Fibroblast of lung (primary cell): ENCODE results near the gene ATP10A.

Experiments used
- CTCF ChIP-seq, 2 donors: IDR thresholded peaks in 1 of 2; conservative IDR thresholded peaks in 1 of 2; 1 replicate in 1 of 2; 2 replicates in 1 of 2; pipeline ENCODE4 v1.5.1; 2011 to 2012; ENCODE audit warnings: low read length in 2 of 2, control low read depth in 1 of 2, inconsistent platforms in 1 of 2, low read depth in 1 of 2, mild to moderate bottlenecking in 1 of 2
- EZH2 ChIP-seq: IDR thresholded peaks from 2 replicates; pipeline ENCODE4 v1.5.1; 2012; ENCODE audit warnings: low read length, control low read depth, mild to moderate bottlenecking; ENCODE audit errors: missing control alignments

- TF ChIP-seq EZH2 (no peak), CTCF (conservative IDR thresholded peaks at IDR 0.05 in 1 of 2, IDR thresholded peaks at IDR 0.05 in 1 of 2; ENCODE audit: low read depth in 1 of 2, low read length in 2 of 2) (no peak)
Measured at GRCh38 chr15:25785641-25786025, 77.5 kb downstream of the ATP10A start.
